Transverse colon (tissue), 4 donors: Measurements from ENCODE around the gene NBL1.

Experiments
- POLR2A ChIP-seq: fragments of 450-650 bp; IDR thresholded peaks from one replicate; pipeline ENCODE4 v1.6.1; 2016; ENCODE audit warnings: antibody characterized with exemption, mild to moderate bottlenecking, moderate library complexity
- POLR2AphosphoS5 ChIP-seq, 3 donors: sonication (generic); formaldehyde crosslinking; IDR thresholded peaks; one replicate each; pipeline ENCODE4 v1.6.1; 2016; ENCODE audit warnings: antibody characterized with exemption in 3 of 3
- TF ChIP-seq, protein P1 (sequence below), 5 experiments: fragments of 200-600 bp in 3 of 5; fragments of 450-650 bp in 2 of 5; sonication (generic) in 3 of 5; IDR thresholded peaks; 1 replicate in 2 of 5; 2 replicates in 3 of 5; pipeline ENCODE4 v1.5.1; 2016 to 2017; ENCODE audit warnings: antibody characterized with exemption in 5 of 5, inconsistent platforms in 3 of 5, mild to moderate bottlenecking in 2 of 5, moderate library complexity in 1 of 5

DNA sequence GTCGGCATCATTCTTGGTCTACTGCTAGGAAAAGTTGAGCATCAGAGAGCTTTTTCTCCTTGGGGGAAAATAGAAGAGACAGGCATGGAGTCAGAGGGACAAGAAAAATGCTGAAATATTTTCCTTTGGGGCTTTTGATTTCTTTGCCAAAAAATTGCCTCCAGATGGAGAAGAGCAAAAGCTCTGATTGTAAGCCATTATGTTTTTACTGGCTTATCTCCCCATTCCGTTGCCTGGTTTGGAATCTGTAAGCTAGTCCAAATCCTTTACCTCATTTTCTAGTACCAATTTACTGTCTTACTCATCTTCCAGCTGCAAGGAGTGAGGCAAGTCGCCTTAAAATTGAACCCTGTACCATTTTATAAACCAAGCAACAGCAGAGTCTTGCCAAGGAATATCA, 23.3 kb upstream of the NBL1 start:
- TF ChIP-seq POLR2AphosphoS5 (IDR thresholded peaks at IDR 0.05), result no peak
- TF ChIP-seq, protein P1, sequence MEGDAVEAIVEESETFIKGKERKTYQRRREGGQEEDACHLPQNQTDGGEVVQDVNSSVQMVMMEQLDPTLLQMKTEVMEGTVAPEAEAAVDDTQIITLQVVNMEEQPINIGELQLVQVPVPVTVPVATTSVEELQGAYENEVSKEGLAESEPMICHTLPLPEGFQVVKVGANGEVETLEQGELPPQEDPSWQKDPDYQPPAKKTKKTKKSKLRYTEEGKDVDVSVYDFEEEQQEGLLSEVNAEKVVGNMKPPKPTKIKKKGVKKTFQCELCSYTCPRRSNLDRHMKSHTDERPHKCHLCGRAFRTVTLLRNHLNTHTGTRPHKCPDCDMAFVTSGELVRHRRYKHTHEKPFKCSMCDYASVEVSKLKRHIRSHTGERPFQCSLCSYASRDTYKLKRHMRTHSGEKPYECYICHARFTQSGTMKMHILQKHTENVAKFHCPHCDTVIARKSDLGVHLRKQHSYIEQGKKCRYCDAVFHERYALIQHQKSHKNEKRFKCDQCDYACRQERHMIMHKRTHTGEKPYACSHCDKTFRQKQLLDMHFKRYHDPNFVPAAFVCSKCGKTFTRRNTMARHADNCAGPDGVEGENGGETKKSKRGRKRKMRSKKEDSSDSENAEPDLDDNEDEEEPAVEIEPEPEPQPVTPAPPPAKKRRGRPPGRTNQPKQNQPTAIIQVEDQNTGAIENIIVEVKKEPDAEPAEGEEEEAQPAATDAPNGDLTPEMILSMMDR (IDR thresholded peaks at IDR 0.05), result no peak
- TF ChIP-seq POLR2A, result no peak
